Activated CD4-positive, alpha-beta T cell treated with anti-CD3 and anti-CD28 coated beads, Interleukin-2, Interleukin-6, amounts not matched to agents 100 ng/mL and 50 ng/mL, durations not matched to agents 16 hours and 8 hours (primary cell): ENCODE measurements around the gene TTYH2.
"Not testable (repeated sequence)": the region's sequence is repeated elsewhere in the genome, so short reads cannot be mapped to it uniquely, and the experiment has no call there.

Source experiments
- DNase-seq: peaks from one replicate; pipeline ENCODE4 v3.0.0-alpha.2; 2020

Gene TTYH2

DNA sequence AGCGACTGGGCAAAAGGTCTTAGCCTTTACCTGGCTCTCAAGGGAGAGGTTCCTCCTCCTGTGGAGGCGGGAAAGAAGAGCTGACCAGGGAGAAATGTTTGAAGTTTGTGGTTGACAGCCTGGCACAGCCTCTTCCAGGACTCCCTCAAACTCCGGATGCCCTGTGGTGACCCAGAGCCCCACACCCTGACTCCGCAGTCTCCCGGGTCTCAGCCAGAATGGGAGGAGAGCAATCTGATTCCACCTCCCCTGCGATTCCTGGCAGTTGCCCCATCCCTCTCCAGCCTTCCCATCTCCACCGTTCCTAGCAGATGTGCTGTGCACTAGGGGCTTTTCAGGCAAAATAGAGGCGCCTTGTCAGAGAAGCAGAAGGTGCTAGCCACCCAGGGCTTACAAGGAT is 55.2 kb downstream of the TTYH2 start:
- no peak for DNase-seq

DNA sequence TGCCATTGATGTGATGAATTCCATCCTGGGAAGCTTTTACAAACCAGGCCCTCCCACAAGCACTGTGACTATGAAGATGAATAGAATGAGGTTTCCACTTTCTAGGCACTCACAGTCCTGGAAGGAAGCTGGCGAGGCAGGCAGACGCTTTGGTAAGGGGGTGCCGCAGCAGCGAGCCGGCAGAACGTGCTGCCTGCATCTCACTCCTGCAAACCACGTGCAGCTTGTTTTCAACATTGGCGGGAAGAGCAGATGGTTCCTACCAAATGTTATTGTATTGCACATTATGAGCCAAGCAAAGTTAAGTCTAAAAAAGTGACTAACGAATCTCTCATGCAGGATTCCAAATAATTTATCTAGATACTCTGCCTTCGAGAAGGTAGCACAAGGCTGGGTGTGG is 57.0 kb downstream of the TTYH2 start:
- no peak for DNase-seq

GRCh38 chr17:74271281-74271680 is 57.9 kb downstream of the TTYH2 start:
- no peak for DNase-seq

DNA sequence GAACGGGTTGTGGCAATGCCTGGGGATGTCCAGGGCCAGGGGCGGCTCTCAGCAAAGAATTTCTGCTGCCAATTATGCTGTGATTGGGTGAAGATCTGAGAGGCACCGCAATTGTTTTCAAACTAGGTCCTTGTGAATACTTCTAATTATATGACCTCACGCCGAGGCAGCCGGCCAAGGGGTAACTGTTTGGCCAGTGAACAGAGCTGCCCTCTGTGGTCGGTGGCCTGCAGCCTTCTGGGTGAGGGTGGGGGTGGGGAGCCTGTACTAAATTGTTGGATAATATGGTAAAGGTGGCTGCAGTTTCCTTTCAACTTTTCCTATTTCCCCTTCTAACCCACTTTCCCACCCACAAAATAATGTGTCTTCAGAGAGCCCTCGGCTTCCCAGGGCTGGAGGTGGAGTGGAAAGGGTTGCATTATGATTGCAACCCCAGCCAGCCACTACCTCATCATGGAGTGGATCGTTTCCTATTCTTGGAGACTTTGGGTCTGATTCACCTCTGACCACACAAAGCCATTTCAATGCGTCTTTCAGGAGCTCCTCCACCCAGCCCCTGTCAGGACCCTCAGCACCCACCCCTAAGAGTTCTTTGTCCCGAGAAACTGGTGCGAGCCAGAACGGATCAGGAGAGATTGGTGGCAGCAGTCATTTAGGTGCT is 58.7 kb downstream of the TTYH2 start:
- no peak for DNase-seq

- DNase-seq, result no peak
Measured at GRCh38 chr17:74272731-74273201, 59.4 kb downstream of the TTYH2 start.

DNA sequence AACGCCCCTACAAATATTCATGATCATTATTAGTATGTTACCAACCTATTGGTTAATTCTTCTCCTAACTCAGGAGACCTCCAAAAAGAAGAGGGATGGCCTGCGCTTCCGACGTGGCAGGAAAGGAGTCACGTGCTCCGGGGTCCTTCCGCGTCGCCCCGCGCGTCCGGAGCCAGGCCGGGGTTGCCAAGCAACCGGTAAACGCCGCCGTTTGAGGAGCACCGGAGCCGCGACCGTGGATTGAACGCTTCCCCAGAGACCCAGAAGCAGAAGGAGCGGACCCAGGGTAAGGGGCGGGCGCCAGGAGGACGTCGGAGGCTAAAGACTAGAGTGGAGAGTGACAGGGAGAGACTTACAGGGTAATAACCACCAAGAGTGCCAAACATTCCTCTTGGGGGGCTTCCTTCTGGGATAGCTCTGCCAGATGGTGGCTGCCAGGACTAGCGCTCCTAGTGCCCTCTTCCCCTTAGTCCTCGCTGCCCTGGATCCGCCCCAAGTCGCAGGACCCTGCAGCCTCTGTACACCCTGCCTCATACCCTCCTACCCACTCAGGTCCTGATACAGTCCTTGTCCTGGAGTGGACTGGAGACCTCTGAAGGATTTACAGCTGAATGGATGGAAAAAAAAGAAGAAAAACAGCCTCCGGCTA is 60.8 kb downstream of the TTYH2 start, which contains the start of gene DNAI2:
TSS of gene DNAI2 (plus strand) at position 175 of the 649 bp plus-strand sequence. CDS start 7,584 bp downstream, outside the sequence.
- DNase-seq, result no peak

- no peak for DNase-seq
Measured at GRCh38 chr17:74274709-74275340, 61.5 kb downstream of the TTYH2 start.

- DNase-seq, result no peak
Measured at GRCh38 chr17:74276051-74276476, 62.7 kb downstream of the TTYH2 start.

- no peak for DNase-seq
Measured at GRCh38 chr17:74276541-74277009, 63.2 kb downstream of the TTYH2 start.

DNA sequence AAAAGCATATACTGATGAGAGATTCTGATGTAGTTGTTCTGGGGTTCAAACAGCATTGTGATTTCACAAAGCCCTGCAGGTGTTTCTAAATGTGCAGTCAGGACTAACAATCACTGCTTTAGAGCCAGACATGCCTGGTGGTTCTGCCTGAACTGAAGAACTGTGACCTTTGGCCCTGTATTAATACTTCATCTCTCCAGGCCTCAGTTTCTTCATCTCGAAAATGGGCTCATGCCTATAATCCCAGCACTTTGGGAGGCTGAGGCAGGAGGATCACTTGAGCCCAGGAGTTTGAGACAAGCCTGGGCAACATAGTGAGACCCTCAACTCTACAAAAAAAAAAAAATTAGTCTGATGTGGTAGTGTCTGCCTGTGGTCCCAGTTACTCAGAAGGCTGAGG is 64.6 kb downstream of the TTYH2 start:
- DNase-seq, result no peak

GRCh38 chr17:74279617-74280016 is 66.2 kb downstream of the TTYH2 start:
- not testable (repeated sequence) for DNase-seq

GRCh38 chr17:74280093-74280513 is 66.7 kb downstream of the TTYH2 start:
- DNase-seq, result peak; percentile 76

DNA sequence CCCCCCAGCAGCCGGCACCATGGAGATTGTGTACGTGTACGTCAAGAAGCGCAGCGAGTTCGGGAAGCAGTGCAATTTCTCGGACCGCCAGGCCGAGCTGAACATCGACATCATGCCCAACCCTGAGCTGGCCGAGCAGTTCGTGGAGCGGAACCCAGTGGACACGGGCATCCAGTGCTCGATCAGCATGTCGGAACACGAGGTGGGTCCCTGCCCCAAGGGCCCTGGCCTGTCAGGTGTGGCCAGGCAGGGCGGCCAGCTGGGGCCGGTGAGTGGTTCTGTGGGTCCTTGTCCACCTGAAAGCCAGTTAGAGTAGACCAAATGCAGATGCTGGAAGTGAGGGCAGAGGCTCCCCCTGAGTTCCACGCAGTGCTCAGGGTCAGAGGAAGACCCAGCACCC is 68.4 kb downstream of the TTYH2 start:
- DNase-seq, result no peak

GRCh38 chr17:74282274-74282586 is 68.9 kb downstream of the TTYH2 start:
- DNase-seq, result not testable (repeated sequence)

GRCh38 chr17:74282587-74283370 is 69.4 kb downstream of the TTYH2 start:
- peak; percentile 72 for DNase-seq

DNA sequence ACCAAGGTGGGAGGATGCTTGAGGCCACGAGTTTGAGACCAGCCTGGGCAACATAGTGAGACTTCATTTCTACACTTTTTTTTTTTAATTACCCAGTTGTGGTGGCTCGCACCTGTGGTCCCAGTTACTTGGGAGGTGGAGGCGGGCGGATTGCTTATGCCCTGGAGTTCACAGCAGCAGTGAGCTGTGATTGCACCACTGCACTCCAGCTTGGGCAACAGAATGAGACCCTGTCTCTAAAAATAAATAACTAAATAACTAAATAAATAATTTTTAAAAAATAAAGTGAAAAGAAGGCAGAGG is 70.0 kb downstream of the TTYH2 start:
- no peak for DNase-seq

DNA sequence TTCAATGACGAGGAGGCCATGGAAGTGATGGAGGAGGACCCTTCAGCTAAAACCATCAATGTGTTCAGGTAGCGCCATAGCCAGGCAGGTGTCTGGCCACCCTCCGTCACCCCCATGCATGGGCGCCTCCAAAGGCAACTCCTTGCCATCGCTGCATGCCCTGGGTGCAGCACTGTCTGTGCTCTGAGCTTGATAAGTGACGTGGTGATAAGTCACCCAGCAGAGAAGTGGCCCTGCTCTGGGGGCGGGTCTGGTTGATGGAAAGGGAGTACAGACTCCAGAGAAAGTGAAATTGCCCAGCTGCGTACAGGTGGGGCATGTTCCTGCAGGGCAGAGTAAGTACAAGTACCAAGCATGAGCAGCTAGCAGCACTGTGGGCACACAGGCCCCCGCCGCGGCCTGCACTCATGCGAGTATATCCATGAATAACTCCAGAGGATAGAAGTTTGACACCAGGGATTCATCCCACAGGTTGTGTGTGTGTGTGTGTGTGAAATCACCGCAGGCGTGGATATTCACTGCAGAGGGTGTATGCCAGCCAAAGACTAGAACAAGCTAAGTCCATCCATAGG is 73.7 kb downstream of the TTYH2 start:
- DNase-seq, result no peak

DNA sequence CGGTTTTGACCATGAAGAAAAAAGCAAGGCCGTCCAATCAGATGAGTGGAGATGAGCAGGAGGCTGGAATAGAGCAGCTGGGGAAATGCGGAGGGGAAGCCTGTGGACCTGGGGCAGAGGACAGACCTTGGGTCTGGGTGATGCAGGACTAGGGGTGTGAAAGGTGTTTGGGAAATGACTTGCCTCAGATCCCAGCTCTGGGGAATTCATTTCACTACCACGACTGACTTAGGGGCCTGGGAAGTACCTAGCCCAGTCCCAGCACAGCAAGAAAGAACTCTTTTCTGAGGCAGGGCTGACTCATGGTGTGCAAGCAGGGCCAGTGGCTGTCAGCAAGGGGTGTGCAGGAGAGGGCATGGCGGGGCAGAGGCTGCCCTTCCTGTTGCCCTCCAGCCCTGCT is 75.4 kb downstream of the TTYH2 start:
- DNase-seq, result peak; percentile 63

DNA sequence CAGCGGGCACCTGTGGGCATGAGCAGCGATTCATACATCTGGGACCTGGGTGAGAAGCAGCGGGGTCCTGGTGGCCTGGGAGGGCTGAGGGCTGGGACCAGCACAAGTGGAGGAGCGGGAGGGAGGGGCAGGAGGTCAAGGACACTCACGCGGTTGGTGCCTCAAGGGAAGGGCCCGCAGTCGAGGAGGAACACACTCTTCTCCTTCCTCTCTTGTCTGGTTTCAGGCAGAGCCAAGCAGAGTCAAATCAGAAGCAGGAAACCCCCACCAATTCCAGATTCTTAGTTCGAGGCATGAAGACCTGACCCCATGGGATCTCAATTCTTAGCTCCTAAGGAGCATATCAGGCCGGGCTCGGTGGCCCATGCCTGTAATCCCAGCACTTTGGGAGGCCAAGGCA is 76.3 kb downstream of the TTYH2 start:
- DNase-seq, result no peak

- DNase-seq, result no peak
Measured at GRCh38 chr17:74290340-74290739, 77.0 kb downstream of the TTYH2 start.

DNA sequence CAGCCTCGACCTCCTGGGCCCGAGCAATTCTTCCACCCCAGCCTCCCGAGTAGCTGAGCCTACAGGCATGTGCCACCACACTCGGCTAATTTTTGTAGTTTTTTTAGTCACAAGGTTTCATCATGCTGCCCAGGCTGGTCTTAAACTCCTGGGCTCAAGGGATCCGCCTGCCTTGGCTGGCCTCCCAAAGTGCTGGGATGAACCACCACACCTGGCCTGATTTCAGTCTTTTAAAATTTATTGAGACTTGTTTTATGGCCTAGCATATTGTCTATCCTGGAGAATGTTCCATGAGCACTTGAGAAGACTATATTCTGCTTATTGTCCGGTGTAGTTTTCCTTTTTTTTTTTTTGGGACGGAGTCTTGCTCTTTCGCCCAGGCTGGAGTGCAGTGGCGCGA is 79.1 kb downstream of the TTYH2 start:
- no peak for DNase-seq

GRCh38 chr17:74295625-74296547 is 82.5 kb downstream of the TTYH2 start:
- no peak for DNase-seq
